ENCODE measurements around the gene LIN7A. TPM values are rescaled to one million over a fixed set of nuclear protein-coding genes. Genes with fewer than 3 reads are reported as not detected.

LIN7A gene
- 7.6 and 24.0 TPM in 2 replicates for total RNA-seq

GRCh38 chr12:80937391-80938238 is at the start of gene LIN7A:
LIN7A (minus strand) TSS chr12:80937934; CDS start chr12:80937722, 212 bp downstream.

Other genes starting within 250 kb of the LIN7A start
- not detected in 2 replicates for gene MYF6, start 230.3 kb downstream of the LIN7A start, total RNA-seq
- not detected in 2 replicates for gene MYF5, start 221.0 kb downstream of the LIN7A start, total RNA-seq
- 12.2 and 16.2 TPM in 2 replicates for gene ACSS3, start 140.1 kb upstream of the LIN7A start, total RNA-seq

All from bronchial smooth muscle cell (primary cell).